LNCAP (cell line): ENCODE measurements around the gene MTF2.

ENCODE experiments used
- CTCF ChIP-seq: fragments of 450-650 bp; IDR thresholded peaks from 2 replicates; pipeline ENCODE4 v1.5.1; 2017; ENCODE audit warnings: mild to moderate bottlenecking

The MTF2 gene

GRCh38 chr1:93042187-93043056, 36.7 kb upstream of the MTF2 start:
- TF ChIP-seq CTCF, result no peak

DNA sequence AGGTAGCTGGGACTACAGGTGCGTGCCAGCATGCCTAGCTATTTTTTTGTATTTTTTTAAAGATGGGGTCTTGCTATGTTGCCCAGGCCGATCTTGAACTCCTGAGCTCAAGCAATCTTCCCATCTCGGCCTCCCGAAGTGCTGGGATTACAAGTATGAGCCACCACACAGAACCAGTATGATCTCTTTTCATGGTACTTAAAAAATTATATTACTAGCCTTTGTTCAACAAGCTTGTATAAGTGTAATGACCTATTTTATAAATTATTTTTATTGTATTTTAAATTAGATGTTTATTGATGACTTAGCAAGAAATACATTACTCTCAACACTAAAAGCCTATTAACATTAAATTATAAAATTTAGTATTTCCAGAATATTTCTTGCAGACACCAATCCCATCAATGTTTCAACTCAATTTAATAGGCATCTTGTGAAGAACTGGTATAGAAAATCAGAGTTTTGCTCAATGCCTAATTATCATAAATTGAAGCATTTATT, 36.0 kb upstream of the MTF2 start:
- TF ChIP-seq CTCF, result no peak

DNA sequence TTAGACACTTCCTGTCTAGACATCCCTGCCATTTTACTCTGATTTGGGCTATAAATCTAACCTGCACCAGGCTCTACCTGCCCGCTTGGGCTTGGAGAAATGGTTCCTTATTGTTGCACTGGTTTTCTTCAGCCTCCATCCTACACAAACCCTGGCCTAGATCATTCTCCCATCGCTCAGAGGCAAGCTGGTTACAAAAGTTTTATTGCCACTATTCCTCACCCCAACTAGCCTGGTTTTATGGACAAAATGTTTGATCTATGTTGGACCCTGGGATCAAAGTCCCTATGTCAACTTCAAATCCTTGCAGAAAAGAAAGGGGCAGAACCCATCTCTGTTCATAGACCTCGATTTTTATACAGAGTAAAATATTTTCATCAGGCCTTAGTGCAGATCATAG, 31.5 kb upstream of the MTF2 start:
- TF ChIP-seq CTCF, result no peak

DNA sequence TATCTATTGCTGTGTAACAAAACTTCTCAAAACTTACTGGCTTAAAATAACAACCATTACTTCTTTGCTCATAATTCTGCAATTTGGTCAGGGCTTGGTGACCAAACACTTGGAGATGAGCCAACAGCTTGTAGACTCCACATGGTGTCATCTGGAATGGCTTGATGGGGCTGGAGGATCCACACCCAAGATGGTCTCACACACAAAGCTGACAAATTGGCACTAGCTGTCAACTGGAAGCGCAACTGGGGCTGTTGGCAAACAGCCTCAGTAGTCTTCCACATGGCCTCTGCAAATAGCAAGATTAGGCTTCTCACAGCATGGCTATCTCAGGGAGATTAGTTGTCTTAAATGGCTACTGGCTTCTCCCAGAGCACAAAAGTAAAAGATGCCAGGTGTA, 27.1 kb upstream of the MTF2 start:
- no peak for TF ChIP-seq CTCF

DNA sequence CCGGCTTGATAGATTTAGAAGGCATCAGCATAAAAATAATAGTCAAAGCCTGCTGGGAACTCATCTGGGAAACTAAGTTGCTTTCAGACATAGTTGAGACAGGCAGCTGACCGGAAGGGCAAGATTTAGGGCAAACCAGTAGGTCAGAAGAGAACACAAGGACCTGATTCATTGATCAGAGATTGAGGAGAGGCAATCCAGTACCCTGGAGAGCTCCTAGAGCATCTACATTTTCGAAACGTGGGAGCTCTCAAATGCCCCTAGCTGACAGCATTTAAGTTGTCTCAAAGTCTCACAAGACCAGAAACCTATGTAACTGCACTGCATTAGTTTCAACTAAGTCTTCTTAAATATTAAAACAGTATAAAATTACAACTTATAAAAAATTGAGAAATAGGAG, 22.9 kb upstream of the MTF2 start:
- no peak for TF ChIP-seq CTCF

- no peak for TF ChIP-seq CTCF
Measured at GRCh38 chr1:93056649-93057048, 22.4 kb upstream of the MTF2 start.

DNA sequence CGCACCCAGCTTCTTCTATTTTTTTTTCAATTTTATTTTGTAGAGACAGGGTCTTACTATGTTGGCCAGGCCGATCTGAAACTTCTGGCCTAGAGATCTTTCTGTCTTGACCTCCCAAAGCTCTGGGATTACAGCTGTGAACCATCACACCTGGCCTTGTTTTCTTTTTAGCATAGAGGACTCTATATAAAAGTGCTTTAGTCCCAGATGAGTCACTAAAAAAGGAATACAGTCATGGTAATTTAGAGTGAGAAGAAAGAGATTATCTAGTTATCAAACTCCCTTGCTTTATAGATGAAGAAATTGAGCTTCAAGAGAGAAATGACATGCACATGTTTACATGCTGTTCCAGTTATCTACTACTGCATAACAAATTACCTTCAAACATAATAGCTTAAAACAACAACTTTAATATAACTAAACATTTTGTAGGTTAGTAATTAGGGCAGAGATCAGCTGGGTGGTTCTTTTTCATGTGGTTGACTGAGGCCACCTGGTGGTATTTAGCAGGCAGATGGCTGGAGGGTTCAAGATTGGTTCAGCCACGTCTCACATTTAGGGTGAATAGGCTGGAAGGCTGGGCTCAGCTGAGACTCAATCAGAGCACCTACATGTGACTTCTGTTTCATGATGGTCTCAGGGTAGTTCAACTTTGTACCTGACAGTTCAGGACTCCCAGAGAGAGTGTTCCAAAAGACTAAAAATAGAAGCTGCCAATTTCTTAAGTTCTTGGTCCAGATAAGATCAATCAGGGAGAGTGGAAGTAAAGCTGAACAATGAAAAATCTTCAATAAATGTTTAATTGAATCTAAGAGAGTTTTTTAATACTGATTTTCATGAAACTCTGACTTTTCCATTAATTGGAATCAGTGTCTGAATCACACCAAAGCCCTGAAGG, 16.9 kb upstream of the MTF2 start:
- peak; percentile 72 for TF ChIP-seq CTCF
